OCI-LY3 (cell line): Measurements from ENCODE around the gene DOCK9.

Experiments
- H2AFZ ChIP-seq: fragments of 200-600, 300-600 bp; shearing (Covaris generic); 2 replicates; pipeline ENCODE4 v1.6.0; 2014; ENCODE audit warnings: antibody characterized with exemption, low read depth, low read length
- H3K27ac ChIP-seq: fragments of 200-600, 300-600 bp; sonication (generic); 2 replicates; pipeline ENCODE4 v1.5.1; 2014; ENCODE audit warnings: mild to moderate bottlenecking, low read length, moderate library complexity, mixed read lengths
- H3K27me3 ChIP-seq: fragments of 200-600, 300-600 bp; sonication (generic); 2 replicates; pipeline ENCODE4 v1.6.1; 2014; ENCODE audit warnings: low read depth, low read length, mixed read lengths
- H3K36me3 ChIP-seq: fragments of 200-600, 300-600 bp; sonication (generic); replicated peaks from 2 replicates; pipeline ENCODE3; 2014; ENCODE audit warnings: low read depth, low read length, mixed read lengths
- H3K4me1 ChIP-seq: fragments of 300-600, 200-600 bp; sonication (generic); 2 replicates; pipeline ENCODE4 v1.6.1; 2014; ENCODE audit warnings: low read length, mixed read lengths
- H3K4me2 ChIP-seq: fragments of 200-600, 300-600 bp; sonication (generic); 2 replicates; pipeline ENCODE4 v1.6.1; 2014; ENCODE audit warnings: low read length, mixed read lengths
- H3K4me3 ChIP-seq: fragments of 300-600, 200-600 bp; sonication (generic); 2 replicates; pipeline ENCODE4 v1.5.1; 2014; ENCODE audit warnings: antibody characterized with exemption, mild to moderate bottlenecking, low read length, moderate library complexity
- H3K79me2 ChIP-seq: fragments of 300-600, 200-600 bp; shearing (Covaris generic); 2 replicates; pipeline ENCODE4 v1.6.1; 2014; ENCODE audit warnings: mild to moderate bottlenecking, low read length, mixed read lengths
- H3K9ac ChIP-seq: fragments of 300-600, 200-600 bp; shearing (Covaris generic); 2 replicates; pipeline ENCODE4 v1.6.0; 2014; ENCODE audit warnings: mild to moderate bottlenecking, low read length, moderate library complexity
- H3K9me3 ChIP-seq: fragments of 200-600, 300-600 bp; shearing (Covaris generic); 2 replicates; pipeline ENCODE4 v1.6.1; 2014; ENCODE audit warnings: low read length, mixed read lengths; ENCODE audit not compliant: insufficient read depth
- H4K20me1 ChIP-seq: fragments of 200-600, 300-600 bp; sonication (generic); 2 replicates; pipeline ENCODE4 v1.6.1; 2016; ENCODE audit warnings: low read length, mixed read lengths; ENCODE audit not compliant: insufficient read depth
- CTCF ChIP-seq: fragments of 200-600, 300-600 bp; sonication (generic); IDR thresholded peaks from 2 replicates; pipeline ENCODE4 v1.5.1; 2014; ENCODE audit warnings: antibody characterized with exemption, low read length, low read depth
- EZH2phosphoT487 ChIP-seq: fragments of 200-600 bp; shearing (Covaris generic); IDR thresholded peaks from 2 replicates; pipeline ENCODE4 v1.6.1; 2018; ENCODE audit warnings: antibody characterized with exemption, mixed run types, low read depth

The DOCK9 gene

DNA sequence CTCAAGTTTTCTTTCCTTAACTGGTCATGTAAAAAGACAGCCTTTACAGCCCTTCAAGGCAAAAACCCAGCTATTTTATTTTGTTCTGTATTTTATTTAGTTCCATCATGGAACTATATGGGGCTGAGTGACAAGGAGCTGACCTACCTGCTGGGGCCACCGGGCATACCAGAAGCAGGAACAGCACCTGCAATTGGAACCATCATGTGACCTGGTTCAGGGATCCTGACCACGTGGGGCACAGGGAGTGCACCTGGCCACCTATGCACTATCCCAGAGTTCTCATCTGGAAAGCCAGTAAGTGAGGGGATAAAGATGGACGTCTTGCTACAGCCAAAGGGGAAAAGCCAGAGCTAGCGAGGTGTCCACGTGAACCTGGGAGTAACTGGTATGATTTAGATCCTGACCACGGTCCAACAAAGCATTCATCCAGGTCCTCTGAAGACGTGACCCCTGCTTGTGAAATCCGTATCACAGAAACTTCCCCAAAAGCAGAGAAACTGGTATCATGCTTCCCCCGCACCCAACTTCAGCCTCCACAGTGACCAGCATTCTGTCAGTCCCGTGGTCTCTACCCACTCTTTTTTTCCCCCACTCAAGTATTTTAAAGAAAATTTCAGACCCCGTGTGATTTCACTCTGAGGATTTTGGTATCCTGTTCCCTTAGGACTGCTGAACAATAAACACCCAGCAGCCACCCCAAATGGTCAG is 184.9 kb downstream of the DOCK9 start:
- no peaks in the 10 kb centered on the region for H3K36me3 ChIP-seq
- H3K79me2 ChIP-seq: no peaks in the 10 kb centered on the region
- no peak overlapping the region for H3K9ac ChIP-seq
- H3K9me3 ChIP-seq: no peaks in the 10 kb centered on the region
- H3K27me3 ChIP-seq: peaks cover 5% of the 10 kb centered on the region
- H3K4me1 ChIP-seq: no peaks in the 10 kb centered on the region
- H3K27ac ChIP-seq: no peak overlapping the region
- H4K20me1 ChIP-seq: no peaks in the 10 kb centered on the region
- no peak overlapping the region for H3K4me3 ChIP-seq
- H2AFZ ChIP-seq: no peak overlapping the region
- H3K4me2 ChIP-seq: no peak overlapping the region
- TF ChIP-seq CTCF (no peak), EZH2phosphoT487 (no peak)

DNA sequence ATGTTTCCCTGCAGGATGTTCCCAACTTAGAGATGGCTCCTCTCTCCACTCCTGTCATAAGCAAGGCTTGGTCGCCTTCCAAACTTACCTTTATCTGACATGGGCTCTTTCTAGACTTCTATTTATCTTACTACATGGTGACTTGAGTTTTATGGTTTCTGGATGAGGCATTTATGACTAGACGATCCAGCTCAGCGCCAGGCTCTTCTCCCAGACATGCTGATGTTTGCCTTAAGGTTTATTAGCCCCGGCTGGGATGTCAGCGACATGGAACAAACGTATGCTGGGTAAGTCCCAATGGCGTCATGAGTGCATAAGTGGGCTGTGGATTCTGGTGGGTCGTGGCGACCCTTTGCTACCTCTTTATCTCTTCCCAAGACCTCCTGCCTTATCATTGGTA is 185.5 kb downstream of the DOCK9 start:
- H3K36me3 ChIP-seq: no peaks in the 10 kb centered on the region
- no peaks in the 10 kb centered on the region for H3K9me3 ChIP-seq

DNA sequence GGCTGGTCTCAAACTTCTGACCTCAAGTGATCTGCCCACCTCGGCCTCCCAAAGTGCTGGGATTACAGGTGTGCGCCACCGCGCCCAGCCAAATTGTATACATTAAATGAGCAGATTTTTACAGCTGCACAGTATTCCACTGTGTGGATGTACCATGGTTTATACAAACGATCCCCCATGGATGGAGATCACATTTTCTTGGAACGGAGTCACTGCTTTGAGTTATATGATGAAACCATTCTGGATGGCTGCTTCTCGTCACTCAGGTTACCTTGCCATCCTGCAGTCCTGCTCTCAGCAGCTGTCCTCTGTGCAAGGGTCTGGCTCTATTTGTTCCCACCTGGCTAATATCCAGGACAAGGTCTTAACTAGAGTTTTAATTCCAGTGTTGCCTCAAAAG is 186.3 kb downstream of the DOCK9 start:
- Histone ChIP-seq H3K27ac (no peak overlapping the region), H3K36me3 (no peaks in the 10 kb centered on the region), H2AFZ (no peak overlapping the region), H3K27me3 (peaks cover 17% of the 10 kb centered on the region), H3K4me2 (no peak overlapping the region), H3K79me2 (no peaks in the 10 kb centered on the region), H3K4me1 (no peaks in the 10 kb centered on the region), H4K20me1 (no peaks in the 10 kb centered on the region), H3K9ac (no peak overlapping the region), H3K9me3 (no peaks in the 10 kb centered on the region), H3K4me3 (no peak overlapping the region)
- TF ChIP-seq CTCF (no peak), EZH2phosphoT487 (no peak)

More for the DNA sequence above, 185.5 kb downstream of the DOCK9 start:
- no peak overlapping the region for H3K4me2 ChIP-seq
- no peak for TF ChIP-seq CTCF
- TF ChIP-seq EZH2phosphoT487: no peak
- no peak overlapping the region for H3K27ac ChIP-seq
- no peaks in the 10 kb centered on the region for H3K79me2 ChIP-seq
- H2AFZ ChIP-seq: no peak overlapping the region
- H3K4me3 ChIP-seq: no peak overlapping the region
- H4K20me1 ChIP-seq: no peaks in the 10 kb centered on the region
- H3K4me1 ChIP-seq: no peaks in the 10 kb centered on the region
- no peak overlapping the region for H3K9ac ChIP-seq
- peaks cover 11% of the 10 kb centered on the region for H3K27me3 ChIP-seq

- Histone ChIP-seq H3K9ac (no peak overlapping the region), H3K27ac (no peak overlapping the region), H3K79me2 (no peaks in the 10 kb centered on the region), H3K4me2 (no peak overlapping the region), H4K20me1 (no peaks in the 10 kb centered on the region), H3K27me3 (peaks cover 31% of the 10 kb centered on the region), H3K4me3 (no peak overlapping the region), H3K36me3 (no peaks in the 10 kb centered on the region), H2AFZ (no peak overlapping the region), H3K4me1 (no peaks in the 10 kb centered on the region), H3K9me3 (no peaks in the 10 kb centered on the region)
- TF ChIP-seq CTCF: no peak
- no peak for TF ChIP-seq EZH2phosphoT487
These were observed 189.9 kb downstream of the DOCK9 start for GRCh38 chr13:98787996-98788395.
